ENCODE results near the gene FAM219B. TPM values are rescaled to one million over a fixed set of nuclear protein-coding genes. Genes with fewer than 3 reads are reported as not detected.

Gene FAM219B
- total RNA-seq, 2 experiments from 2014 or later: 52.3 to 67.6 TPM

DNA sequence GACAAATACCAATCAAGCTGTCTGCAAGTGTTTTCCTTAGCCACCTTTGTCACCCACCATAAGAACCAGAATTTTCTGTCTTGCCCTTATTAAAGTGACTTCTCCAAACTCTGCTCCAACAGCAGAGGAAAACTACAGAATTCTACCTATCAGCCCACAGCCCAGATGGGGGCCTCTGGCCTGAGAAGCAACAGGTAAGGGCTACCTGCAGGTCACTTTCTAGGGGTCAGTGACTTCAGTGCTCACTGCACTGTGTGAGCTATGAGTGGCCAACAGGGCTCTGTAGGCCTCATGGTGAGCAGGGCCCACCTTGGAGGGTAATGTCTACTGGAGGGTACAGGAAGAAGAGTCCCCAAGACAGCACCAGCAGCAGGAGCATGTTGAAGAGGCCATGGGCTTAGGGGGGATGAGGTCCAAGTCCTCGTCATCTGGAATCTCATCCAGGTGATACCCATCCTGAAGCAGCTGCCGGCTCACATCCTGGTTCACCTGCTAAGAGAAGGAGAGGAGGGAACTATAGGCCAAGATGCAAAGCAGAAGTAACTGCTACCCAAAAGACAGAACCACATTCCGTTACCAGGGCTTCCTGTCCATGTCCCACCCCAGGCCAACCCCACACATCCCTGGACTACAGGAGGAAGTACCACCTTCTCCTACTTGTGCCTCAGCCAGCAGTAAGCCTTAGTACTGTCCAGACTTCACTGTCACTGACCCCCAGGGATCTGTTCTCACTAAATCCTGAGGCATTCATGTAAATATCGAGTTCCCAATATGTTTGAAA lies 4.2 kb downstream of the FAM219B start:
- H3K4me1 ChIP-seq (ENCODE audit: insufficient read depth, low read length, poor library complexity, severe bottlenecking): peaks cover 45% of the 10 kb centered on the region
- no peak for TF ChIP-seq EZH2phosphoT487 (IDR thresholded peaks at IDR 0.05; ENCODE audit: borderline replicate concordance, low read depth, low read length)
- TF ChIP-seq, protein P1, sequence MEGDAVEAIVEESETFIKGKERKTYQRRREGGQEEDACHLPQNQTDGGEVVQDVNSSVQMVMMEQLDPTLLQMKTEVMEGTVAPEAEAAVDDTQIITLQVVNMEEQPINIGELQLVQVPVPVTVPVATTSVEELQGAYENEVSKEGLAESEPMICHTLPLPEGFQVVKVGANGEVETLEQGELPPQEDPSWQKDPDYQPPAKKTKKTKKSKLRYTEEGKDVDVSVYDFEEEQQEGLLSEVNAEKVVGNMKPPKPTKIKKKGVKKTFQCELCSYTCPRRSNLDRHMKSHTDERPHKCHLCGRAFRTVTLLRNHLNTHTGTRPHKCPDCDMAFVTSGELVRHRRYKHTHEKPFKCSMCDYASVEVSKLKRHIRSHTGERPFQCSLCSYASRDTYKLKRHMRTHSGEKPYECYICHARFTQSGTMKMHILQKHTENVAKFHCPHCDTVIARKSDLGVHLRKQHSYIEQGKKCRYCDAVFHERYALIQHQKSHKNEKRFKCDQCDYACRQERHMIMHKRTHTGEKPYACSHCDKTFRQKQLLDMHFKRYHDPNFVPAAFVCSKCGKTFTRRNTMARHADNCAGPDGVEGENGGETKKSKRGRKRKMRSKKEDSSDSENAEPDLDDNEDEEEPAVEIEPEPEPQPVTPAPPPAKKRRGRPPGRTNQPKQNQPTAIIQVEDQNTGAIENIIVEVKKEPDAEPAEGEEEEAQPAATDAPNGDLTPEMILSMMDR (conservative IDR thresholded peaks at IDR 0.05; ENCODE audit: low read length): no peak
- no peak for DNase-seq (ENCODE audit: low spot score)
- peaks cover 7% of the 10 kb centered on the region; the same call in 1 of the 2 replicates for H3K79me2 ChIP-seq (ENCODE audit: insufficient read depth, low read depth, low read length)
- peak overlapping the region; percentile 19 for H3K27ac ChIP-seq (ENCODE audit: low read depth, low read length, poor library complexity, severe bottlenecking)
- H3K4me2 ChIP-seq (ENCODE audit: low read length): peak overlapping the region; percentile 12; the same call in 1 of the 2 replicates
- H3K9me3 ChIP-seq (ENCODE audit: low read length): no peaks in the 10 kb centered on the region
- peaks cover 70% of the 10 kb centered on the region for H3K36me3 ChIP-seq (ENCODE audit: insufficient read depth, low read length)
- intact Hi-C loops (cut with micrococcal nuclease; ENCODE audit: unreplicated experiment): loop anchor here (5.0 kb wide), 1 partner anchor 265 kb away; no protein-coding TSS in a partner anchor
- no TSS peak for BruUV-seq (replicated peaks)
- POLR2A ChIA-PET: interaction anchor here (0.5 to 1.5 kb wide), 6 partner anchors 12 to 181 kb away, joined by 3 to 6 read pairs (median 5); partner anchors contain the start of gene MPI
- CTCF ChIA-PET (ENCODE audit: unreplicated experiment): interaction anchor here (0.5 to 1.6 kb wide), 13 partner anchors 7 to 406 kb away, joined by 3 to 6 read pairs (median 3); partner anchors contain the start of gene ULK3
- no peaks in the 10 kb centered on the region for H4K20me1 ChIP-seq (ENCODE audit: insufficient read depth, low read length)
- H3K9me2 ChIP-seq (ENCODE audit: insufficient read depth, low read length): no peaks in the 10 kb centered on the region
- no peak overlapping the region for H3K4me3 ChIP-seq (ENCODE audit: low read depth, low read length, poor library complexity, severe bottlenecking)
- H2AFZ ChIP-seq (ENCODE audit: low read length): no peak overlapping the region

DNA sequence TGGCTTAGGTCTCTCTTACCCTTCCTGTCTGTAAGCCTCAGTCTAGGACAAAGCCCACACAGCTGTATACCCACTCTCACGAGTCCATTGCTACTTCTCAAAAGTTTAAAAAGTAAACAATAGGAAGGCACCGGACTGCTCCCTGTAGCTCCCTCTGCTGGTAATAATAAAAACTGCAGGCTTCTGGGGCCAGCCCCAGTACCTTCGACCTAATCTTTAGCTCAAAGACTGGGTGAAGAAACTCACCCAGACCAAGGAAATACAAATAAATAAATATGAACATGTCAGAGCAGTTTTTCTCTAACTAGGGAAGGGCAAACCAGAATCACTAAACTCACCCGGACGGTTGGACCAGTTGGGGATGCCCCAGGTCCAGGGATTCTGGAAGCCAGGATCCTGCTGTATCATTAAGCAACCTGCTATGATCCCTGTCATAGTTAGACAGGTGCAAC lies 5.0 kb downstream of the FAM219B start:
- Histone ChIP-seq H3K27ac (ENCODE audit: low read depth, low read length, poor library complexity, severe bottlenecking) (peak overlapping the region; percentile 19), H3K9me3 (ENCODE audit: low read length) (no peaks in the 10 kb centered on the region), H3K4me1 (ENCODE audit: insufficient read depth, low read length, poor library complexity, severe bottlenecking) (peaks cover 39% of the 10 kb centered on the region), H3K9me2 (ENCODE audit: insufficient read depth, low read length) (no peaks in the 10 kb centered on the region), H3K79me2 (ENCODE audit: insufficient read depth, low read depth, low read length) (peaks cover 7% of the 10 kb centered on the region; the same call in 1 of the 2 replicates), H3K36me3 (ENCODE audit: insufficient read depth, low read length) (peaks cover 77% of the 10 kb centered on the region), H4K20me1 (ENCODE audit: insufficient read depth, low read length) (no peaks in the 10 kb centered on the region), H3K4me3 (ENCODE audit: low read depth, low read length, poor library complexity, severe bottlenecking) (no peak overlapping the region), H2AFZ (ENCODE audit: low read length) (no peak overlapping the region), H3K4me2 (ENCODE audit: low read length) (0 out of 2 replicates have a peak overlapping the region, but pooled peaks have one; percentile 2)
- intact Hi-C loops (cut with micrococcal nuclease; ENCODE audit: unreplicated experiment): loop anchor here (1.0 to 5.0 kb wide), 4 partner anchors 49 to 264 kb away; partner anchors contain the start of gene ULK3
- ChIA-PET POLR2A (interaction anchor here (0.9 to 1.5 kb wide), 4 partner anchors 12 to 43 kb away, joined by 3 to 6 read pairs (median 4); partner anchors contain the start of gene MPI), CTCF (ENCODE audit: unreplicated experiment) (interaction anchor here (0.5 to 1.6 kb wide), 12 partner anchors 8 to 405 kb away, joined by 3 to 6 read pairs (median 3); partner anchors contain the start of gene ULK3)
- TF ChIP-seq, protein P1 (conservative IDR thresholded peaks at IDR 0.05; ENCODE audit: low read length): peak; percentile 99
- no peak for TF ChIP-seq EZH2phosphoT487 (IDR thresholded peaks at IDR 0.05; ENCODE audit: borderline replicate concordance, low read depth, low read length)
- BruUV-seq (replicated peaks): no TSS peak
- peak; percentile 72 for DNase-seq (ENCODE audit: low spot score)

All from OCI-LY7 (cell line).